HCT116 (cell line): Measurements from ENCODE around the gene HPGDS. TPM values are rescaled to one million over a fixed set of nuclear protein-coding genes. Genes with fewer than 3 reads are reported as not detected.

Source experiments
- ATAC-seq: fragments of 200-7000 bp; cut with Tn5 transposase; 2 replicates; pipeline ENCODE4 v1.9.1; 2020; ENCODE audit warnings: mild to moderate bottlenecking, moderate library complexity
- BruUV-seq: library from RNA; stranded (reverse); fragments of 400-500 nt; replicated peaks from 2 replicates; lab custom pipeline; 2021; lab: Mats Ljungman, UMichigan
- CTCF ChIA-PET: fragments of 300-600 bp; sonication (Branson Sonifier 250); formaldehyde crosslinking; loops from one replicate; lab custom pipeline; 2021; ENCODE audit warnings: antibody characterized with exemption; lab: Charles Lee
- POLR2A ChIA-PET: fragments of 300-600, 350-600 bp; sonication (Branson Sonifier 250); formaldehyde crosslinking; loops from one replicate; lab custom pipeline; 2021; ENCODE audit warnings: antibody characterized with exemption; lab: Charles Lee
- RAD21 ChIA-PET, 2 experiments: fragments of 300-600 bp; sonication (Branson Sonifier 250); formaldehyde crosslinking; loops; one replicate each; lab custom pipeline; 2023; ENCODE audit warnings: low total read pairs in 2 of 2; ENCODE audit not compliant: uncharacterized antibody in 2 of 2, unreplicated experiment in 2 of 2, low non-redundant PET in 1 of 2; lab: Charles Lee
- DNase-seq: peaks from one replicate; pipeline ENCODE4 v3.0.0-alpha.2; 2010; ENCODE audit warnings: low read depth, low spot score
- H2AFZ ChIP-seq: fragments of 200-600 bp; shearing (Covaris generic), sonication (generic); 2 replicates; pipeline ENCODE4 v1.6.1; 2017; ENCODE audit warnings: low read depth, mixed run types, mixed read lengths, antibody characterized with exemption, low read length; ENCODE audit not compliant: poor library complexity, severe bottlenecking
- H3K27ac ChIP-seq: 2 replicates; pipeline ENCODE4 v1.5.1; 2012; ENCODE audit warnings: low read depth, low read length
- H3K27me3 ChIP-seq: fragments of 200-600 bp; sonication (generic); 2 replicates; pipeline ENCODE4 v1.6.1; 2016; ENCODE audit warnings: mixed run types, low read length, mixed read lengths; ENCODE audit not compliant: insufficient read depth
- H3K36me3 ChIP-seq, 2 experiments: fragments of 200-500 bp in 1 of 2; fragments of 200-600 bp in 1 of 2; sonication (Bioruptor generic) in 1 of 2; sonication (generic) in 1 of 2; 2 replicates each; pipeline versions ENCODE4 v1.5.1 to v1.6.1; 2014 to 2016; ENCODE audit warnings: low read length in 2 of 2, inconsistent platforms in 1 of 2, mixed read lengths in 1 of 2, mixed run types in 1 of 2; ENCODE audit not compliant: insufficient read depth in 2 of 2, control insufficient read depth in 1 of 2
- H3K4me1 ChIP-seq, 2 experiments: fragments of 200-600 bp in 1 of 2; sonication (generic) in 1 of 2; 2 replicates each; pipeline versions ENCODE4 v1.5.1 to v1.6.1; 2012 to 2017; ENCODE audit warnings: low read length in 2 of 2, inconsistent platforms in 1 of 2, mild to moderate bottlenecking in 1 of 2, mixed read lengths in 1 of 2, mixed run types in 1 of 2, moderate library complexity in 1 of 2; ENCODE audit not compliant: insufficient read depth in 2 of 2, control insufficient read depth in 1 of 2
- H3K4me2 ChIP-seq: fragments of 200-600 bp; sonication (generic); 2 replicates; pipeline ENCODE4 v1.6.1; 2017; ENCODE audit warnings: mixed run types, low read length, mixed read lengths
- H3K4me3 ChIP-seq, 2 experiments: fragments of 200-600 bp in 1 of 2; sonication (generic) in 1 of 2; replicated peaks in 1 of 2; 2 replicates each; pipeline ENCODE4 v1.5.1; 2011 to 2016; ENCODE audit warnings: low read length in 2 of 2, control low read depth in 1 of 2, low read depth in 1 of 2, mild to moderate bottlenecking in 1 of 2, mixed read lengths in 1 of 2, mixed run types in 1 of 2
- H3K79me2 ChIP-seq: fragments of 200-600 bp; sonication (generic); 2 replicates; pipeline ENCODE4 v1.6.1; 2017; ENCODE audit warnings: mild to moderate bottlenecking, mixed run types, low read length, moderate library complexity, mixed read lengths; ENCODE audit not compliant: insufficient read depth
- H3K9ac ChIP-seq: fragments of 200-600 bp; sonication (generic); 2 replicates; pipeline ENCODE4 v1.6.1; 2016; ENCODE audit warnings: low read length, mixed read lengths
- H3K9me2 ChIP-seq: fragments of 200-600 bp; sonication (generic), shearing (Covaris generic); 2 replicates; pipeline ENCODE4 v1.6.1; 2017; ENCODE audit warnings: mixed run types, mild to moderate bottlenecking, moderate library complexity; ENCODE audit not compliant: insufficient read depth
- H3K9me3 ChIP-seq, 2 experiments: fragments of 200-500 bp in 1 of 2; fragments of 200-600 bp in 1 of 2; sonication (Bioruptor generic) in 1 of 2; sonication (generic) in 1 of 2; 2 replicates each; pipeline ENCODE4 v1.6.1; 2014 to 2017; ENCODE audit warnings: low read length in 2 of 2, mixed read lengths in 2 of 2, inconsistent platforms in 1 of 2, low read depth in 1 of 2, mild to moderate bottlenecking in 1 of 2, mixed run types in 1 of 2, moderate library complexity in 1 of 2; ENCODE audit not compliant: control insufficient read depth in 1 of 2, insufficient read depth in 1 of 2
- H4K20me1 ChIP-seq: fragments of 200-600 bp; sonication (generic), shearing (Covaris generic); 2 replicates; pipeline ENCODE4 v1.6.1; 2017; ENCODE audit warnings: mixed run types, mild to moderate bottlenecking, moderate library complexity; ENCODE audit not compliant: insufficient read depth
- CEBPB ChIP-seq: IDR thresholded peaks from 2 replicates; pipeline ENCODE4 v1.6.1; 2012; ENCODE audit warnings: low read depth
- EGR1 ChIP-seq: IDR thresholded peaks from 2 replicates; pipeline ENCODE4 v1.6.1; 2012; ENCODE audit warnings: low read depth
- EZH2 ChIP-seq: fragments of 200-600 bp; sonication (generic); IDR thresholded peaks from 2 replicates; pipeline ENCODE4 v1.6.1; 2017; ENCODE audit warnings: antibody characterized with exemption, mixed run types
- EZH2phosphoT487 ChIP-seq: fragments of 200-600 bp; IDR thresholded peaks from 2 replicates; pipeline ENCODE4 v1.6.1; 2018; ENCODE audit warnings: antibody characterized with exemption, borderline replicate concordance
- FOSL1 ChIP-seq: IDR thresholded peaks from 2 replicates; pipeline ENCODE4 v1.6.1; 2012; ENCODE audit warnings: low read depth
- JUND ChIP-seq: IDR thresholded peaks from 2 replicates; pipeline ENCODE4 v1.6.1; 2012
- MAX ChIP-seq: IDR thresholded peaks from 2 replicates; pipeline ENCODE4 v1.6.1; 2012
- POLR2A ChIP-seq: IDR thresholded peaks from 2 replicates; pipeline ENCODE4 v1.7.0; 2011; ENCODE audit warnings: borderline replicate concordance; ENCODE audit not compliant: insufficient read depth, insufficient read length; ENCODE audit errors: extremely low read depth
- RAD21 ChIP-seq: IDR thresholded peaks from 2 replicates; pipeline ENCODE4 v1.6.1; 2012; ENCODE audit warnings: low read depth, mild to moderate bottlenecking
- REST ChIP-seq: IDR thresholded peaks from 2 replicates; pipeline ENCODE4 v1.6.1; 2012; ENCODE audit warnings: low read depth
- SIN3A ChIP-seq: IDR thresholded peaks from 2 replicates; pipeline ENCODE4 v1.6.1; 2012; ENCODE audit warnings: low read depth
- SP1 ChIP-seq: IDR thresholded peaks from 2 replicates; pipeline ENCODE4 v1.6.1; 2012; ENCODE audit warnings: low read depth
- TCF7L2 ChIP-seq: IDR thresholded peaks from 2 replicates; pipeline ENCODE4 v1.7.0; 2011; ENCODE audit warnings: borderline replicate concordance, inconsistent platforms; ENCODE audit not compliant: insufficient read depth, insufficient read length; ENCODE audit errors: extremely low read depth
- ZFX ChIP-seq: fragments of 450-650 bp; IDR thresholded peaks from 2 replicates; pipeline ENCODE4 v1.6.1; 2017
- intact Hi-C: fragments of 100-400 bp; cut with micrococcal nuclease; formaldehyde crosslinking; loops from 2 replicates; pipeline ENCODE4 v1.10.0; 2022
- total RNA-seq: library from RNA; stranded (reverse); gene quantifications from one replicate; pipeline ENCODE4 v1.2.1, GENCODE V29; 2021; ENCODE audit not compliant: unreplicated experiment
- TF ChIP-seq, protein P1 (sequence below), 3 experiments: fragments of 200-600 bp in 1 of 3; sonication (generic) in 1 of 3; IDR thresholded peaks in 2 of 3; conservative IDR thresholded peaks in 1 of 3; 2 replicates each; pipeline ENCODE4 v1.5.1; 2012 to 2017; ENCODE audit warnings: low read depth in 2 of 3, low read length in 2 of 3, antibody characterized with exemption in 1 of 3, borderline replicate concordance in 1 of 3, control low read depth in 1 of 3, mild to moderate bottlenecking in 1 of 3, mixed read lengths in 1 of 3, mixed run types in 1 of 3, moderate library complexity in 1 of 3; ENCODE audit not compliant: insufficient read depth in 1 of 3

Gene HPGDS
- total RNA-seq, 1 experiment from 2014 or later, result not detected

DNA sequence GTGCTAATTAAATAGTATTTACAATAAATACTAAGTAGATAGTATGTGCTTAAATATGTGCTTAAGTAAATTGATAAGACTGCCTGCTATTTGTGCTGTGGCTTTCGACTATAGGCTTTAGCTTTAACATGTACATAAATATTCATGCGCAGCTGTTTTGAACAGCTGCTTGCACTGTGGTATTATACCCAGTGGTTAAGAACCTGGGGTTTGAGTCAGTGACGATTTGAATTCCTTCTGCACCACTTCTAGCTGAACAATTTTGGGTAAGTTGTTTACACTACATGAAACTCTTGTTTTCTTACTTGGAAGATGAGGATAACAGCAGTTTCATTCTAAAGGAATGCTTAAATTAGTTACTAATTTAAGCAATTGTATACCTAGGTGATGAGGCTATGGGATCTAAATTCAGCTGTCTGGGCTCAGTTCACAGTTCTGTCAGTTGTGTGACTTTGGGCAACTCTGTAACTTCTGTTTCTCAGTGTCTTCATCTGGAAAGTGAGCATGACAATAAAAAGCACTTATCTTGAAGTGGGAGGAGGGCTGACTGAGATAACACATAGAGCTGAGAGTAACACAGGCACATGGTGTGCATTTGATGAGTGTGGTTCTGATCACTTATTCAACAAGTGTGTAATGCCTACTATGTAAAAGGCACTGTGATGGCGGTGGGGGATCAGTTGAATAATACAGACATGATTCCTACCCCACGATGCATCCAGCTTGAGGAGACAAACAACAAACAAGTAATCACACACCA, 37.0 kb downstream of the HPGDS start:
- TF ChIP-seq EZH2phosphoT487 (no peak), SIN3A (no peak), SP1 (no peak), POLR2A (no peak), TCF7L2 (no peak), RAD21 (no peak), JUND (no peak), CEBPB (no peak), REST (no peak), EZH2 (no peak), ZFX (no peak), FOSL1 (no peak), MAX (no peak), EGR1 (no peak)
- TF ChIP-seq, protein P1, sequence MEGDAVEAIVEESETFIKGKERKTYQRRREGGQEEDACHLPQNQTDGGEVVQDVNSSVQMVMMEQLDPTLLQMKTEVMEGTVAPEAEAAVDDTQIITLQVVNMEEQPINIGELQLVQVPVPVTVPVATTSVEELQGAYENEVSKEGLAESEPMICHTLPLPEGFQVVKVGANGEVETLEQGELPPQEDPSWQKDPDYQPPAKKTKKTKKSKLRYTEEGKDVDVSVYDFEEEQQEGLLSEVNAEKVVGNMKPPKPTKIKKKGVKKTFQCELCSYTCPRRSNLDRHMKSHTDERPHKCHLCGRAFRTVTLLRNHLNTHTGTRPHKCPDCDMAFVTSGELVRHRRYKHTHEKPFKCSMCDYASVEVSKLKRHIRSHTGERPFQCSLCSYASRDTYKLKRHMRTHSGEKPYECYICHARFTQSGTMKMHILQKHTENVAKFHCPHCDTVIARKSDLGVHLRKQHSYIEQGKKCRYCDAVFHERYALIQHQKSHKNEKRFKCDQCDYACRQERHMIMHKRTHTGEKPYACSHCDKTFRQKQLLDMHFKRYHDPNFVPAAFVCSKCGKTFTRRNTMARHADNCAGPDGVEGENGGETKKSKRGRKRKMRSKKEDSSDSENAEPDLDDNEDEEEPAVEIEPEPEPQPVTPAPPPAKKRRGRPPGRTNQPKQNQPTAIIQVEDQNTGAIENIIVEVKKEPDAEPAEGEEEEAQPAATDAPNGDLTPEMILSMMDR (IDR thresholded peaks at IDR 0.05 in 2 of 3, conservative IDR thresholded peaks at IDR 0.05 in 1 of 3; ENCODE audit: borderline replicate concordance in 1 of 3, insufficient read depth in 1 of 3, low read depth in 2 of 3, low read length in 2 of 3), result no peak
- no TSS peak for BruUV-seq
- DNase-seq, result no peak
- Histone ChIP-seq H3K4me3 (no peak overlapping the region), H3K4me1 (no peaks in the 10 kb centered on the region), H3K9ac (no peak overlapping the region), H3K79me2 (no peaks in the 10 kb centered on the region), H2AFZ (no peak overlapping the region), H3K9me3 (no peaks in the 10 kb centered on the region), H3K36me3 (no peaks in the 10 kb centered on the region), H3K9me2 (no peaks in the 10 kb centered on the region), H3K27ac (no peak overlapping the region), H3K4me2 (no peak overlapping the region), H4K20me1 (no peaks in the 10 kb centered on the region), H3K27me3 (no peaks in the 10 kb centered on the region)
- CTCF ChIA-PET, result interaction anchor here (1.3 to 1.9 kb wide), 3 partner anchors 17 to 819 kb away, joined by 4 to 5 read pairs (median 4); no protein-coding TSS in a partner anchor
- ATAC-seq, result no peak
- RAD21 ChIA-PET, result no interaction called here
- intact Hi-C loops, result loop anchor here (10.0 kb wide), 2 partner anchors 429 to 809 kb away; no protein-coding TSS in a partner anchor
- POLR2A ChIA-PET, result no interaction called here
